ENCODE data around the gene SOCS2. TPM values are rescaled to one million over a fixed set of nuclear protein-coding genes. Genes with fewer than 3 reads are reported as not detected.

Gene SOCS2
- total and polyA plus RNA-seq, 2 donors (not counting 3 experiments of a cell fraction or from before 2014, with no cell fraction given) = 2.4 to 5.6 TPM

GRCh38 chr12:93539821-93540220, 32.7 kb upstream of the SOCS2 start:
- Histone ChIP-seq H4K20me1 (replicated peaks; ENCODE audit: control insufficient read depth, extremely low read depth, insufficient read depth, low read length) (no peaks in the 10 kb centered on the region), H3K27ac (ENCODE audit: insufficient read depth, low read depth, low read length) (no peak overlapping the region), H3K4me3 (replicated peaks in 1 of 3; ENCODE audit: insufficient read depth in 1 of 3, low read depth in 1 of 3, low read length in 3 of 3) (no peak overlapping the region), H3K36me3 (ENCODE audit: control insufficient read depth in 2 of 2, extremely low read depth in 1 of 2, insufficient read depth in 2 of 2, low read length in 2 of 2) (no peaks in the 10 kb centered on the region), H3K27me3 (ENCODE audit: control insufficient read depth in 2 of 2, insufficient read depth in 2 of 2, low read length in 2 of 2) (peaks cover 7 to 14% of the 10 kb centered on the region in 2 experiments), H3K79me2 (ENCODE audit: control insufficient read depth, insufficient read depth, low read length) (no peaks in the 10 kb centered on the region), H3K4me2 (ENCODE audit: insufficient read depth, low read length) (no peak overlapping the region), H3K9me1 (replicated peaks; ENCODE audit: control insufficient read depth, extremely low read depth, insufficient read depth, low read length) (no peaks in the 10 kb centered on the region), H3K4me1 (ENCODE audit: control insufficient read depth, extremely low read depth, insufficient read depth, low read length) (peaks cover 3% of the 10 kb centered on the region), H2AFZ (ENCODE audit: low read depth, low read length) (no peak overlapping the region), H3K9ac (replicated peaks; ENCODE audit: extremely low read depth, insufficient read depth, low read length) (no peak overlapping the region), H3K9me3 (replicated peaks; ENCODE audit: control insufficient read depth, insufficient read depth, low read length) (no peaks in the 10 kb centered on the region)
- no peak for FAIRE-seq
- ChIA-PET POLR2A (no interaction called here), CTCF (interaction anchor here (1.0 to 2.0 kb wide), 3 partner anchors 14 to 562 kb away, joined by 3 to 7 read pairs (median 3); no protein-coding TSS in a partner anchor)
- no peak for DNase-seq (ENCODE audit: low read depth, low spot score)
- dilution Hi-C loops (cut with MboI; ENCODE audit: extremely low pct_ligation_motif_present, low sequenced_read_pairs) = no loop called here
- TF ChIP-seq JUN (IDR thresholded peaks at IDR 0.05; ENCODE audit: borderline replicate concordance, insufficient read depth, insufficient read length, low read depth) (no peak), POLR2AphosphoS5 (IDR thresholded peaks at IDR 0.05; ENCODE audit: insufficient read depth, low read depth, low read length) (no peak)
- BruUV-seq (replicated peaks) = no TSS peak
- intact Hi-C loops (cut with micrococcal nuclease) = no loop called here

- dilution Hi-C loops (cut with MboI; ENCODE audit: extremely low pct_ligation_motif_present, low sequenced_read_pairs) = no loop called here
- peak; percentile 72 for DNase-seq (ENCODE audit: low read depth, low spot score)
- CTCF ChIA-PET = interaction anchor here (1.0 to 2.0 kb wide), 4 partner anchors 14 to 562 kb away, joined by 3 to 7 read pairs (median 4); no protein-coding TSS in a partner anchor
Observed at GRCh38 chr12:93540466-93540865, 32.0 kb upstream of the SOCS2 start.

More at GRCh38 chr12:93540466-93540865, 32.0 kb upstream of the SOCS2 start:
- no peak for FAIRE-seq
- Histone ChIP-seq H3K9me1 (replicated peaks; ENCODE audit: control insufficient read depth, extremely low read depth, insufficient read depth, low read length) (no peaks in the 10 kb centered on the region), H4K20me1 (replicated peaks; ENCODE audit: control insufficient read depth, extremely low read depth, insufficient read depth, low read length) (no peaks in the 10 kb centered on the region), H3K9me3 (replicated peaks; ENCODE audit: control insufficient read depth, insufficient read depth, low read length) (no peaks in the 10 kb centered on the region), H3K27ac (ENCODE audit: insufficient read depth, low read depth, low read length) (no peak overlapping the region), H3K9ac (replicated peaks; ENCODE audit: extremely low read depth, insufficient read depth, low read length) (no peak overlapping the region), H2AFZ (ENCODE audit: low read depth, low read length) (no peak overlapping the region), H3K79me2 (ENCODE audit: control insufficient read depth, insufficient read depth, low read length) (no peaks in the 10 kb centered on the region), H3K4me2 (ENCODE audit: insufficient read depth, low read length) (no peak overlapping the region), H3K27me3 (ENCODE audit: control insufficient read depth in 2 of 2, insufficient read depth in 2 of 2, low read length in 2 of 2) (peaks cover 7 to 14% of the 10 kb centered on the region in 2 experiments), H3K4me1 (ENCODE audit: control insufficient read depth, extremely low read depth, insufficient read depth, low read length) (peaks cover 3% of the 10 kb centered on the region), H3K4me3 (replicated peaks in 1 of 3; ENCODE audit: insufficient read depth in 1 of 3, low read depth in 1 of 3, low read length in 3 of 3) (no peak overlapping the region), H3K36me3 (ENCODE audit: control insufficient read depth in 2 of 2, extremely low read depth in 1 of 2, insufficient read depth in 2 of 2, low read length in 2 of 2) (no peaks in the 10 kb centered on the region)
- TF ChIP-seq GATA2 (IDR thresholded peaks at IDR 0.05; ENCODE audit: insufficient read depth, insufficient read length, low read depth, low read length) (no peak), FOS (IDR thresholded peaks at IDR 0.05; ENCODE audit: borderline replicate concordance, insufficient read depth, low read length) (no peak), MAX (IDR thresholded peaks at IDR 0.05; ENCODE audit: insufficient read depth, insufficient read length) (no peak), POLR2AphosphoS5 (IDR thresholded peaks at IDR 0.05; ENCODE audit: insufficient read depth, low read depth, low read length) (no peak), POLR2A (IDR thresholded peaks at IDR 0.05; ENCODE audit: low read depth, low read length) (no peak), CTCF (IDR thresholded peaks at IDR 0.05; ENCODE audit: extremely low read depth in 1 of 2, insufficient read depth in 1 of 2, low read depth in 1 of 2, low read length in 2 of 2) (no peak), EZH2 (IDR thresholded peaks at IDR 0.05; ENCODE audit: borderline replicate concordance, low read depth, low read length, severe bottlenecking) (no peak), MYC (IDR thresholded peaks at IDR 0.05; ENCODE audit: low read depth, low read length) (no peak), JUN (IDR thresholded peaks at IDR 0.05; ENCODE audit: borderline replicate concordance, insufficient read depth, insufficient read length, low read depth) (no peak)
- intact Hi-C loops (cut with micrococcal nuclease) = no loop called here
- POLR2A ChIA-PET = no interaction called here
- BruUV-seq (replicated peaks) = no TSS peak

Data from endothelial cell of umbilical vein (primary cell).